Stimulated activated naive CD8-positive, alpha-beta T cell treated with anti-CD3 and anti-CD28 coated beads, Interleukin-15, amount 100 ng/mL, for 72 hours (primary cell): ENCODE measurements around the gene THSD1.
"Not testable (repeated sequence)": the region's sequence is repeated elsewhere in the genome, so short reads cannot be mapped to it uniquely, and the experiment has no call there.

Source experiments
- ATAC-seq: fragments of 150-1000 bp; cut with Tn5 transposase; 2 replicates; pipeline ENCODE4 v1.10.0; 2021; ENCODE audit warnings: mild to moderate bottlenecking, moderate library complexity
- DNase-seq, 2 donors: peaks; one replicate each; pipeline ENCODE4 v3.0.0; 2021 to 2022
- H3K27ac Mint-ChIP-seq, 2 donors: one replicate each; pipeline ENCODE4 v1.8.0; 2022; ENCODE audit warnings: mild to moderate bottlenecking in 2 of 2, mixed read lengths in 2 of 2, moderate library complexity in 2 of 2
- H3K27me3 Mint-ChIP-seq: one replicate; pipeline ENCODE4 v1.8.0; 2022; ENCODE audit warnings: mixed read lengths
- H3K4me1 Mint-ChIP-seq: one replicate; pipeline ENCODE4 v1.8.0; 2022; ENCODE audit warnings: mild to moderate bottlenecking, mixed read lengths
- H3K4me3 Mint-ChIP-seq, 2 donors: one replicate each; pipeline ENCODE4 v1.8.0; 2022; ENCODE audit warnings: mild to moderate bottlenecking in 2 of 2, mixed read lengths in 2 of 2, moderate library complexity in 1 of 2
- H3K9me3 Mint-ChIP-seq, 2 donors: one replicate each; pipeline ENCODE4 v1.8.0; 2022; ENCODE audit warnings: mixed read lengths in 2 of 2

The THSD1 gene

GRCh38 chr13:52348983-52349780 lies 56.8 kb downstream of the THSD1 start:
- peak; percentile 89 for ATAC-seq
- Mint-ChIP-seq H3K27ac (no peak overlapping the region), H3K4me1 (no peaks in the 10 kb centered on the region), H3K27me3 (peaks cover 6% of the 10 kb centered on the region), H3K9me3 (no peaks in the 10 kb centered on the region), H3K4me3 (no peak overlapping the region)
- DNase-seq = peak in 1 of 2 donors; percentile 14

- Mint-ChIP-seq H3K9me3 (no peaks in the 10 kb centered on the region), H3K27ac (no peak overlapping the region), H3K4me3 (no peak overlapping the region), H3K4me1 (no peaks in the 10 kb centered on the region), H3K27me3 (no peaks in the 10 kb centered on the region)
- no peak for ATAC-seq
- DNase-seq = no peak
Measured at GRCh38 chr13:52348071-52348470, 57.9 kb downstream of the THSD1 start.

GRCh38 chr13:52345631-52346251 lies 60.2 kb downstream of the THSD1 start:
- DNase-seq = no peak
- Mint-ChIP-seq H3K9me3 (no peaks in the 10 kb centered on the region), H3K4me3 (no peak overlapping the region), H3K27ac (no peak overlapping the region), H3K27me3 (peaks cover 6% of the 10 kb centered on the region), H3K4me1 (no peaks in the 10 kb centered on the region)
- ATAC-seq = no peak

- DNase-seq = no peak
- ATAC-seq = no peak
- H3K4me1 Mint-ChIP-seq = no peaks in the 10 kb centered on the region
- peaks cover 6% of the 10 kb centered on the region for H3K27me3 Mint-ChIP-seq
- peak overlapping the region in 1 of 2 donors; percentile 5 for H3K27ac Mint-ChIP-seq
- no peak overlapping the region for H3K4me3 Mint-ChIP-seq
- H3K9me3 Mint-ChIP-seq = no peaks in the 10 kb centered on the region
Measured at GRCh38 chr13:52345048-52345447, 60.9 kb downstream of the THSD1 start.

- Mint-ChIP-seq H3K9me3 (no peaks in the 10 kb centered on the region), H3K27ac (no peak overlapping the region), H3K4me1 (no peaks in the 10 kb centered on the region), H3K4me3 (no peak overlapping the region), H3K27me3 (peaks cover 6% of the 10 kb centered on the region)
- DNase-seq (no peak), ATAC-seq (no peak)
Measured at GRCh38 chr13:52344108-52344507, 61.9 kb downstream of the THSD1 start.

- not testable (repeated sequence) for H3K4me3 Mint-ChIP-seq, H3K27me3 Mint-ChIP-seq, H3K27ac Mint-ChIP-seq, ATAC-seq, H3K9me3 Mint-ChIP-seq, DNase-seq, H3K4me1 Mint-ChIP-seq
Measured at GRCh38 chr13:52342203-52342602, 63.8 kb downstream of the THSD1 start.

GRCh38 chr13:52337828-52338455 lies 68.0 kb downstream of the THSD1 start:
- not testable (repeated sequence) for H3K4me1 Mint-ChIP-seq, H3K27ac Mint-ChIP-seq, DNase-seq, H3K4me3 Mint-ChIP-seq, H3K27me3 Mint-ChIP-seq, H3K9me3 Mint-ChIP-seq
- ATAC-seq = peak; percentile 78

GRCh38 chr13:52334107-52334506 lies 71.9 kb downstream of the THSD1 start:
- H3K9me3 Mint-ChIP-seq, H3K27ac Mint-ChIP-seq, ATAC-seq, H3K27me3 Mint-ChIP-seq, H3K4me1 Mint-ChIP-seq, DNase-seq, H3K4me3 Mint-ChIP-seq: not testable (repeated sequence)

GRCh38 chr13:52331844-52332243 lies 74.1 kb downstream of the THSD1 start:
- H3K4me1 Mint-ChIP-seq, H3K27ac Mint-ChIP-seq, H3K27me3 Mint-ChIP-seq, DNase-seq, ATAC-seq, H3K9me3 Mint-ChIP-seq, H3K4me3 Mint-ChIP-seq: not testable (repeated sequence)
